IMR-90 (cell line): ENCODE results near the gene ACAA2.

ENCODE experiments used
- CEBPB ChIP-seq: IDR thresholded peaks from 2 replicates; pipeline ENCODE4 v1.6.1; 2012; ENCODE audit warnings: low read depth, low read length, improper control_type of control experiment
- MAFK ChIP-seq: IDR thresholded peaks from 2 replicates; pipeline ENCODE4 v1.6.1; 2012; ENCODE audit warnings: low read depth, low read length, improper control_type of control experiment
- MAZ ChIP-seq: IDR thresholded peaks from 2 replicates; pipeline ENCODE4 v1.6.1; 2012; ENCODE audit warnings: low read depth, mild to moderate bottlenecking, low read length, improper control_type of control experiment, moderate library complexity, borderline replicate concordance
- POLR2A ChIP-seq: IDR thresholded peaks from 2 replicates; pipeline ENCODE4 v1.6.1; 2012; ENCODE audit warnings: mild to moderate bottlenecking, low read depth, low read length
- RAD21 ChIP-seq: IDR thresholded peaks from 2 replicates; pipeline ENCODE4 v1.6.1; 2012; ENCODE audit warnings: low read length, improper control_type of control experiment
- TF ChIP-seq, protein P1 (sequence below): conservative IDR thresholded peaks from 2 replicates; pipeline ENCODE4 v1.5.1; 2012; ENCODE audit warnings: mild to moderate bottlenecking, low read depth, low read length, improper control_type of control experiment
- TF ChIP-seq, protein P2 (sequence below): fragments of 150-350 bp; IDR thresholded peaks from 2 replicates; pipeline ENCODE4 v1.6.1; 2016; ENCODE audit warnings: low read depth, mild to moderate bottlenecking, low read length, moderate library complexity, borderline replicate concordance
- TF ChIP-seq, protein P3 (sequence below): fragments of 150-350 bp; IDR thresholded peaks from 2 replicates; pipeline ENCODE4 v1.6.1; 2017; ENCODE audit warnings: mild to moderate bottlenecking, antibody characterized with exemption, low read length, low read depth

DNA sequence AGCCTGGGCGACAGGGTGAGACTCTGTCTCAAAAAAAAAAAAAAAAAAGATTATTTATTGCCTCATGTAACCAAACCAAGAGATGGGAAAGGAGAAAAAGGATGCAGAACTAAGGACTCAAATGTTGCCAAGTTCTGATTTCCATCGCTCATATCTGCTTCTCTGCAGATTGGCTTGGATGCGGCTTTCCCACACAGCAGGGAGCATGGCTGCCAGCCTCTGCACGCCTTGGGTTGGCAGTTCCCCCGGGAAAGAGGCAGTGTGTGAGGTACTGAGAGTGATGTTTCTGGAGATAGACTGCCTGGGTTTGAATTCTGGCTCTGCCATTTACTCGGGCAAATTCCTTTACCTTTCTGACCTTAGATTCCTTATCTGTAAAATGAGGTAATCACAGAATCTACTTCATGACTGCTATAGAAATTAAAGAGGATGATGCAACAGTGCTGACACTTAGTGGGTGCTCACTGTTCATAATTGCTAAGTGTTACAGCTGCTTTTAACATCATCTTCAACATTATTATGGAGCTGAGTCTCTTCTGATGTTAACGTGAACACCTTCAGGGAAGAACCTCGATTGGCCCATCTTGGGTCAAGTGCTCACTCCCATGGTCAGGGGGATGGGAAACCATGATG, 68.8 kb downstream of the ACAA2 start:
- no peak for TF ChIP-seq POLR2A
- no peak for TF ChIP-seq MAFK
- no peak for TF ChIP-seq MAZ
- TF ChIP-seq, protein P1, sequence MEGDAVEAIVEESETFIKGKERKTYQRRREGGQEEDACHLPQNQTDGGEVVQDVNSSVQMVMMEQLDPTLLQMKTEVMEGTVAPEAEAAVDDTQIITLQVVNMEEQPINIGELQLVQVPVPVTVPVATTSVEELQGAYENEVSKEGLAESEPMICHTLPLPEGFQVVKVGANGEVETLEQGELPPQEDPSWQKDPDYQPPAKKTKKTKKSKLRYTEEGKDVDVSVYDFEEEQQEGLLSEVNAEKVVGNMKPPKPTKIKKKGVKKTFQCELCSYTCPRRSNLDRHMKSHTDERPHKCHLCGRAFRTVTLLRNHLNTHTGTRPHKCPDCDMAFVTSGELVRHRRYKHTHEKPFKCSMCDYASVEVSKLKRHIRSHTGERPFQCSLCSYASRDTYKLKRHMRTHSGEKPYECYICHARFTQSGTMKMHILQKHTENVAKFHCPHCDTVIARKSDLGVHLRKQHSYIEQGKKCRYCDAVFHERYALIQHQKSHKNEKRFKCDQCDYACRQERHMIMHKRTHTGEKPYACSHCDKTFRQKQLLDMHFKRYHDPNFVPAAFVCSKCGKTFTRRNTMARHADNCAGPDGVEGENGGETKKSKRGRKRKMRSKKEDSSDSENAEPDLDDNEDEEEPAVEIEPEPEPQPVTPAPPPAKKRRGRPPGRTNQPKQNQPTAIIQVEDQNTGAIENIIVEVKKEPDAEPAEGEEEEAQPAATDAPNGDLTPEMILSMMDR: no peak
- TF ChIP-seq, protein P2, sequence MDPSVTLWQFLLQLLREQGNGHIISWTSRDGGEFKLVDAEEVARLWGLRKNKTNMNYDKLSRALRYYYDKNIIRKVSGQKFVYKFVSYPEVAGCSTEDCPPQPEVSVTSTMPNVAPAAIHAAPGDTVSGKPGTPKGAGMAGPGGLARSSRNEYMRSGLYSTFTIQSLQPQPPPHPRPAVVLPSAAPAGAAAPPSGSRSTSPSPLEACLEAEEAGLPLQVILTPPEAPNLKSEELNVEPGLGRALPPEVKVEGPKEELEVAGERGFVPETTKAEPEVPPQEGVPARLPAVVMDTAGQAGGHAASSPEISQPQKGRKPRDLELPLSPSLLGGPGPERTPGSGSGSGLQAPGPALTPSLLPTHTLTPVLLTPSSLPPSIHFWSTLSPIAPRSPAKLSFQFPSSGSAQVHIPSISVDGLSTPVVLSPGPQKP: no peak
- no peak for TF ChIP-seq RAD21
- TF ChIP-seq CEBPB: peak; percentile 62
- TF ChIP-seq, protein P3, sequence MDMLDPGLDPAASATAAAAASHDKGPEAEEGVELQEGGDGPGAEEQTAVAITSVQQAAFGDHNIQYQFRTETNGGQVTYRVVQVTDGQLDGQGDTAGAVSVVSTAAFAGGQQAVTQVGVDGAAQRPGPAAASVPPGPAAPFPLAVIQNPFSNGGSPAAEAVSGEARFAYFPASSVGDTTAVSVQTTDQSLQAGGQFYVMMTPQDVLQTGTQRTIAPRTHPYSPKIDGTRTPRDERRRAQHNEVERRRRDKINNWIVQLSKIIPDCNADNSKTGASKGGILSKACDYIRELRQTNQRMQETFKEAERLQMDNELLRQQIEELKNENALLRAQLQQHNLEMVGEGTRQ: no peak
